NT2/D1 (cell line): ENCODE data around the gene PADI4.
"Not testable (repeated sequence)": the region's sequence is repeated elsewhere in the genome, so short reads cannot be mapped to it uniquely, and the experiment has no call there.

Source experiments
- DNase-seq: peaks from one replicate; pipeline ENCODE4 v3.0.0-alpha.2; 2011; ENCODE audit warnings: low read depth, low spot score
- H3K27me3 ChIP-seq: 2 replicates; pipeline ENCODE4 v1.6.0; 2011; ENCODE audit warnings: mild to moderate bottlenecking; ENCODE audit not compliant: insufficient read length, insufficient read depth
- H3K36me3 ChIP-seq: 2 replicates; pipeline ENCODE4 v1.6.1; 2011; ENCODE audit warnings: mild to moderate bottlenecking, low read length, mixed read lengths; ENCODE audit not compliant: insufficient read depth, insufficient read length
- H3K4me1 ChIP-seq: 2 replicates; pipeline ENCODE4 v1.5.1; 2011; ENCODE audit not compliant: insufficient read depth, insufficient read length
- H3K4me3 ChIP-seq: 2 replicates; pipeline ENCODE4 v1.5.1; 2011; ENCODE audit warnings: low read depth; ENCODE audit not compliant: insufficient read length
- H3K9ac ChIP-seq: 2 replicates; pipeline ENCODE4 v1.6.0; 2011; ENCODE audit warnings: low read depth; ENCODE audit not compliant: insufficient read length
- H3K9me3 ChIP-seq: 2 replicates; pipeline ENCODE4 v1.5.1; 2011; ENCODE audit warnings: mild to moderate bottlenecking, low read length; ENCODE audit not compliant: insufficient read depth
- SUZ12 ChIP-seq: IDR thresholded peaks from 2 replicates; pipeline ENCODE4 v1.6.1; 2011; ENCODE audit not compliant: insufficient read length, insufficient read depth; ENCODE audit errors: extremely low read depth
- YY1 ChIP-seq: IDR thresholded peaks from 2 replicates; pipeline ENCODE4 v1.6.1; 2011; ENCODE audit not compliant: insufficient read length, insufficient read depth
- ZNF274 ChIP-seq: IDR thresholded peaks from 2 replicates; pipeline ENCODE4 v1.6.1; 2011; ENCODE audit warnings: mild to moderate bottlenecking, low read depth, low read length

The PADI4 gene

DNA sequence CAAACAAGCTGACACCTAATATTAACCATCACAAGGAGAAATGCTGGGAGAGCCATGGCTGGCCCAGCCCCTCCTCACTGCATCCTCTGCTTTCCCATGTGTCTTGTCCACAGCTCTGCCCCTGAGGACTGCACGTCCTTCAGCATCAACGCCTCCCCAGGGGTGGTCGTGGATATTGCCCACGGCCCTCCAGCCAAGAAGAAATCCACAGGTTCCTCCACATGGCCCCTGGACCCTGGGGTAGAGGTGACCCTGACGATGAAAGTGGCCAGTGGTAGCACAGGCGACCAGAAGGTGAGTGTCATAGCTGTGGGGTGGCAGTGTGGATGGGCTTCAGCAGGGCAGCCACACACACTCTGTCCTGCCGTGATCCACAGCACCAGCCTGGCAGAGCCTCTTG lies 22.9 kb downstream of the PADI4 start:
- no peaks in the 10 kb centered on the region for H3K4me1 ChIP-seq
- DNase-seq, result no peak

DNA sequence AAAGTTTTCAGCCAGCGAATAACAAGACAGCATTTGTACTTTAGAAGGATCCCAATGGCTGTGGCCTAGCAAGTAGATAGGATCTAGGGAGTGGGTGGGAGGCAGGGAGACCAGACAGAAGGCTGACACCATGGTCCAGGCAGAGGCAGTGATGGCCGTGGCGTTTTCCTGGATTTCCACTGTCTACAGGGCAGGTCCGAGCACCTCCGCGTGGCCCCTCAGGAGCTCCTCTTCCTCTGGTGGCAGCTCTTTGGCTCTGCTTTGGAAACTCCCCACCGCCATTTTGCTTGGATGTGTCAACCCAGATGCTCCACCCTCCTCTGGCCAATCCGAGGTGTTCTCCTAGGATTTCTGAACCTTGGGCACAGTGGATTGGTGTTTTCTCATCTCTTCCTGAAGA lies 25.1 kb downstream of the PADI4 start:
- Histone ChIP-seq H3K9me3 (no peaks in the 10 kb centered on the region), H3K36me3 (no peaks in the 10 kb centered on the region), H3K27me3 (no peaks in the 10 kb centered on the region), H3K9ac (no peak overlapping the region), H3K4me1 (no peaks in the 10 kb centered on the region), H3K4me3 (no peak overlapping the region)
- DNase-seq, result no peak
- TF ChIP-seq YY1, result no peak
- no peak for TF ChIP-seq ZNF274
- TF ChIP-seq SUZ12, result no peak

More for the DNA sequence above, 22.9 kb downstream of the PADI4 start:
- TF ChIP-seq ZNF274, result no peak
- TF ChIP-seq YY1, result no peak
- no peak for TF ChIP-seq SUZ12
- Histone ChIP-seq H3K4me3 (no peak overlapping the region), H3K36me3 (no peaks in the 10 kb centered on the region), H3K9ac (no peak overlapping the region), H3K9me3 (no peaks in the 10 kb centered on the region), H3K27me3 (no peaks in the 10 kb centered on the region)

DNA sequence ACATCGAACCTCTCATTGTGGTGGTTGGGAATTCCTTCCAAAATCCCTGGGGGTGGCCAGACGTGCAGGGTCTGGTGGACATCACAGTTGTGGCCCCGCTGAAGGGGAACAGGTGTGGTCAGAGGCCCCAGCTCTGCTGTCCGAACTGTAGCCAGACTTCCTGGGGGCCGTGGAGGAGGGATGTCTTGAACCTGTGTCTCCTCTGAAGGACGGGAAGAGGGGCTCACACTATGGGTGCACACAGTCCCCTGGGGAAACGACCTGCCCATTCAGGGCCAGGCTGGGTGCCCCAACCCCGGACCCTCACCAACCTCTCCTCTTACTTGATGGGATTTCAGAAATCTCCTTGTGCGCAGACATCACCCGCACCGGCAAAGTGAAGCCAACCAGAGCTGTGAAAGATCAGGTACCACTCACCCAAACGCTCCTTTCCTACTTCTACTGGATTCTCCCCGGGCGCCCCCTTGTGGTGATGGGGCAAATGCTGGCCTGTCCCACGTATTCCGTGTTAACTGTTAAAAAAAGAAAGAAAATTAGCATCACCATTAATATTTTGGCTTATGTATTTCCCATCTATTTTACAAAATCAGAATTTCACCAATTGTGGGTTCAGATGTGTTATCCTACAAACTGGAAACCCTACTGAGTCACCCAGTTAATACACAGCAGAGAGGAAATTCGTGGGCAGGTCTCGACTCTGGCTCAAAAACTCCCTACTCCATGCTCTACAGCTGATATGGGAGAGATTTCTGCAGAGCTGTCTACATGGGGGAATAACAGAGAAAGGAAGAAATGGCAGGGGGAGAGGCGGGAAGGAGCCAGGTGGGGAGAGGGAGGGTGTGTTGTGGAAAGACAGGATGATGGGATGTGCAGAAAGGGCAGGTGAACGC lies 28.1 kb downstream of the PADI4 start:
- peak; percentile 35 for DNase-seq
- Histone ChIP-seq H3K9me3 (no peaks in the 10 kb centered on the region), H3K9ac (no peak overlapping the region), H3K4me1 (no peaks in the 10 kb centered on the region), H3K36me3 (no peaks in the 10 kb centered on the region), H3K4me3 (no peak overlapping the region), H3K27me3 (no peaks in the 10 kb centered on the region)
- TF ChIP-seq YY1 (no peak), ZNF274 (no peak), SUZ12 (no peak)

DNA sequence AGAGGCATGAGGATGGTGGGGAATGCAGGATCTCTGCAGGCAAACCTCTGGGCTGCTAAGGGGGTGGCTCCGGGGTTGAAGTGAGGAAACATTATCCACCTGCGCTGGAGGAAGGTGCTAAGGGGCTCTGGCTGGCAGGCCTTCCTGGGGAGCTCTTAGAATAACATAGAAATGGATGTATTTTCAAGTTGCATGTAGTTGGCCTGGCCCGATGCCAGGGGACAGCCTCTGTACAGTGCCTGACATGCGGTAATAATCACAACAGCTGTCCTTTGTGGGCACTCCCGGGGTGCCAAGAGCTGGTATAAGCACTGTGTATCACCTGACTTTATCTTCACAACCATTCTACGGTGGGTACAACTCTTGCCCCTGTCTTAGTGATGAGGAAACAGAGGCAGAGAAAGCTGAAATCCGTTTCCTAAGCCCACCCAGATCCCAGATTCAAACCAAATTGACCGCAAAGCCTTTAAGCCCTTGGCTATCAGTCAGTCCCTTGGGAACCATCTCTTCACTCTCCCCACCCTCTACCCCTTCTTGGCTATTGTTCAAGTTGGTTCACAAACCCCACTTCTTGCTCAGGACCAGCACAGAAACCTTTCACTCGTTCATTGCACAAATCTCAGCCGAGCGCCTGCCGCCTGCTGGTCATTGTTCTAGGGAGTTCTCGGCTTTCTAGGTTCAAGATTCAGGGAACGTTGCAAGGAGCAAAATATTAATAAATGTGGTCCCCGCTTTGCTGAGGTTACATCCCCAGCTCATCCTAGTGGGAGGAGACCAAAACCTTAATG lies 30.9 kb downstream of the PADI4 start:
- Histone ChIP-seq H3K4me1 (peaks cover 3% of the 10 kb centered on the region), H3K27me3 (no peaks in the 10 kb centered on the region), H3K36me3 (no peaks in the 10 kb centered on the region), H3K4me3 (no peak overlapping the region), H3K9me3 (no peaks in the 10 kb centered on the region; the same call in 1 of the 2 replicates), H3K9ac (no peak overlapping the region)
- DNase-seq, result no peak
- TF ChIP-seq YY1 (no peak), SUZ12 (no peak), ZNF274 (no peak)

DNA sequence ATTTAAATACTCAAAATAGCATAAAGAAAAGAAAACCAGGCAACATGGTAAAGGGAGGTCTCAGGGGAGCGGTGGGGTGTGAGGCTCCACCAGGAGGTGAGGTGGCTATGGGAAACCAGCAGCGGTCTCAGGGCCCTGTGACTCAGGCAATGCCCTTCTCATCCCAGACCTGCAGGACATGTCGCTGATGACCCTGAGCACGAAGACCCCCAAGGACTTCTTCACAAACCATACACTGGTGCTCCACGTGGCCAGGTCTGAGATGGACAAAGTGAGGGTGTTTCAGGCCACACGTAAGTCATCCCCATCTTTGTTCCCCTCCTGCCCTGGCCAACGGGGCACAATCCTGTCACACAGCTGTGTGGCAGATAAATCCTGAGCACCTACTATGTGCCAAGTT lies 31.5 kb downstream of the PADI4 start:
- no peaks in the 10 kb centered on the region for H3K36me3 ChIP-seq
- no peak overlapping the region for H3K4me3 ChIP-seq
- no peak overlapping the region for H3K9ac ChIP-seq
- no peaks in the 10 kb centered on the region; the same call in 1 of the 2 replicates for H3K9me3 ChIP-seq
- H3K4me1 ChIP-seq, result peaks cover 3% of the 10 kb centered on the region
- DNase-seq, result no peak
- H3K27me3 ChIP-seq, result no peaks in the 10 kb centered on the region
- TF ChIP-seq SUZ12 (no peak), YY1 (no peak), ZNF274 (no peak)

DNA sequence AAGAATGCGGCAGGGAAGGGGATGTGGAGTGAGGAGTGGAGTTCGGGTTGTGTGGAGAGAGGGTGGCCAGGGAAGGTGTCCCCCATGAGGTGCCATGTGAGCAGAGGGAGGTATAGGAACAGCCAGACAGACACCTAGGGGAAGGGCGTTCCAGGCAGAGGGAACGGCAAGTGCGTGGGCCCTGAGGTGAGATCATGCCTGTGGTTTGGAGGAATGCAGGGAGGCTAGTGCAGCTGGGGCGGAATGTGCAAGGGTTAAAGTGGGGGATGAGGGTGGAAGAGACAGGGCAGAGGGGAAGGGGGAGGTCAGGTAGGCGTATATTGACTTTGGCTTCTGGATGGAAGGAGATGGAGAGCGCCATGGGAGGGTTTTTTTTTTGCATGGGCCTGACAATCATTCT lies 32.4 kb downstream of the PADI4 start:
- H3K27me3 ChIP-seq, result no peaks in the 10 kb centered on the region
- no peak for DNase-seq
- H3K4me1 ChIP-seq, result peaks cover 3% of the 10 kb centered on the region
- H3K4me3 ChIP-seq, result no peak overlapping the region
- H3K9ac ChIP-seq, result no peak overlapping the region
- no peaks in the 10 kb centered on the region; the same call in 1 of the 2 replicates for H3K9me3 ChIP-seq
- H3K36me3 ChIP-seq, result no peaks in the 10 kb centered on the region
- TF ChIP-seq SUZ12 (no peak), ZNF274 (no peak), YY1 (no peak)

DNA sequence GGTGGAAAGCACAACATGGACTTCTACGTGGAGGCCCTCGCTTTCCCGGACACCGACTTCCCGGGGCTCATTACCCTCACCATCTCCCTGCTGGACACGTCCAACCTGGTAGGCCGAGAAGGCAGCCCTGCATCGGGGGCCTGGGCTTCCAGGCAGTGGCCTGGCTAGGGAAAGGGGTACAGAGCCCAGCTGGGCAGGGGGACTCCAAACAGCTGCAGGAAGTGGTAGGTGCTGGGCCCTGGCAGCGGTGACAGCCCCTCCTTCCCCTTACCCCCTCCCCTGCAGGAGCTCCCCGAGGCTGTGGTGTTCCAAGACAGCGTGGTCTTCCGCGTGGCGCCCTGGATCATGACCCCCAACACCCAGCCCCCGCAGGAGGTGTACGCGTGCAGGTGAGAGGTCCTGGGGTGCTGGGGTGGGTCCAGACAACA lies 34.0 kb downstream of the PADI4 start:
- no peak for TF ChIP-seq SUZ12
- no peak for TF ChIP-seq YY1
- no peak for TF ChIP-seq ZNF274
- no peak overlapping the region for H3K9ac ChIP-seq
- peaks cover 3% of the 10 kb centered on the region for H3K4me1 ChIP-seq

GRCh38 chr1:17345506-17345905 lies 37.5 kb downstream of the PADI4 start:
- not testable (repeated sequence) for DNase-seq, H3K4me1 ChIP-seq, H3K27me3 ChIP-seq, H3K9ac ChIP-seq, H3K9me3 ChIP-seq, H3K36me3 ChIP-seq, H3K4me3 ChIP-seq

More for the DNA sequence above, 34.0 kb downstream of the PADI4 start:
- no peaks in the 10 kb centered on the region for H3K36me3 ChIP-seq
- H3K4me3 ChIP-seq, result no peak overlapping the region
- no peaks in the 10 kb centered on the region for H3K27me3 ChIP-seq
- no peaks in the 10 kb centered on the region; the same call in 1 of the 2 replicates for H3K9me3 ChIP-seq
- no peak for DNase-seq
